Endothelial cell of umbilical vein (primary cell): Measurements from ENCODE around the gene OAS2. TPM values are rescaled to one million over a fixed set of nuclear protein-coding genes. Genes with fewer than 3 reads are reported as not detected.

Experiments
- BruUV-seq: library from RNA; stranded (reverse); fragments of 400-500 nt; replicated peaks from 2 replicates; lab custom pipeline; 2021; lab: Mats Ljungman, UMichigan
- CTCF ChIA-PET: fragments of 300-600, 350-600 bp; sonication (Branson Sonifier 250); formaldehyde crosslinking; loops from one replicate; lab custom pipeline; 2021; ENCODE audit warnings: antibody characterized with exemption, inconsistent platforms; lab: Charles Lee
- POLR2A ChIA-PET: fragments of 300-600, 350-600 bp; sonication (Branson Sonifier 250); formaldehyde crosslinking; loops from one replicate; lab custom pipeline; 2021; ENCODE audit warnings: antibody characterized with exemption, inconsistent platforms; lab: Charles Lee
- DNase-seq: peaks from one replicate; pipeline ENCODE4 v3.0.0-alpha.2; 2011; ENCODE audit warnings: low read depth, low spot score
- FAIRE-seq: peaks from 2 replicates; lab custom pipeline; 2011; peaks lifted over from hg19 to GRCh38; lab: Jason Lieb, UNC
- H2AFZ ChIP-seq: 2 replicates; pipeline ENCODE4 v1.6.0; 2012; ENCODE audit warnings: low read depth, low read length, control low read depth, inconsistent platforms
- H3K27ac ChIP-seq: 2 replicates; pipeline ENCODE4 v1.5.1; 2011; ENCODE audit warnings: low read depth, mild to moderate bottlenecking, control low read depth, low read length, moderate library complexity; ENCODE audit not compliant: insufficient read depth
- H3K27me3 ChIP-seq, 2 experiments: 2 replicates each; pipeline versions ENCODE4 v1.6.0 to v1.6.1; 2011; ENCODE audit warnings: low read length in 2 of 2, mixed read lengths in 1 of 2; ENCODE audit not compliant: control insufficient read depth in 2 of 2, insufficient read depth in 2 of 2
- H3K36me3 ChIP-seq, 2 experiments: 2 replicates in 1 of 2; 3 replicates in 1 of 2; pipeline ENCODE4 v1.5.1; 2011; ENCODE audit warnings: low read length in 2 of 2, mild to moderate bottlenecking in 1 of 2, moderate library complexity in 1 of 2; ENCODE audit not compliant: control insufficient read depth in 2 of 2, insufficient read depth in 2 of 2; ENCODE audit errors: extremely low read depth in 1 of 2
- H3K4me1 ChIP-seq: 3 replicates; pipeline ENCODE4 v1.5.1; 2011; ENCODE audit warnings: mild to moderate bottlenecking, low read length; ENCODE audit not compliant: control insufficient read depth, insufficient read depth; ENCODE audit errors: extremely low read depth
- H3K4me2 ChIP-seq: 2 replicates; pipeline ENCODE4 v1.6.1; 2011; ENCODE audit warnings: low read length, control low read depth, mixed read lengths; ENCODE audit not compliant: insufficient read depth
- H3K4me3 ChIP-seq, 3 experiments: fragments of 200-600 bp in 1 of 3; sonication (generic), shearing (Covaris generic) in 1 of 3; replicated peaks in 1 of 3; 2 replicates each; pipeline ENCODE4 v1.5.1; 2011 to 2016; ENCODE audit warnings: control low read depth in 3 of 3, low read length in 3 of 3, mild to moderate bottlenecking in 2 of 3, inconsistent platforms in 1 of 3, low read depth in 1 of 3, moderate library complexity in 1 of 3; ENCODE audit not compliant: insufficient read depth in 1 of 3
- H3K79me2 ChIP-seq: 2 replicates; pipeline ENCODE4 v1.6.0; 2012; ENCODE audit warnings: low read length, inconsistent platforms; ENCODE audit not compliant: control insufficient read depth, insufficient read depth
- H3K9ac ChIP-seq: replicated peaks from 2 replicates; pipeline ENCODE3; 2011; ENCODE audit warnings: low read length, control low read depth; ENCODE audit not compliant: insufficient read depth; ENCODE audit errors: extremely low read depth
- H3K9me1 ChIP-seq: replicated peaks from 3 replicates; pipeline ENCODE4 v1.6.0; 2011; ENCODE audit warnings: mild to moderate bottlenecking, low read length; ENCODE audit not compliant: control insufficient read depth, insufficient read depth; ENCODE audit errors: extremely low read depth
- H3K9me3 ChIP-seq: replicated peaks from 2 replicates; pipeline ENCODE4 v1.5.1; 2012; ENCODE audit warnings: low read length, inconsistent platforms; ENCODE audit not compliant: control insufficient read depth, insufficient read depth
- H4K20me1 ChIP-seq: replicated peaks from 2 replicates; pipeline ENCODE3; 2011; ENCODE audit warnings: mild to moderate bottlenecking, low read length; ENCODE audit not compliant: control insufficient read depth, insufficient read depth; ENCODE audit errors: extremely low read depth
- EZH2 ChIP-seq: IDR thresholded peaks from 2 replicates; pipeline ENCODE4 v1.6.1; 2012; ENCODE audit warnings: borderline replicate concordance, low read depth, mild to moderate bottlenecking, moderate library complexity, low read length, inconsistent platforms; ENCODE audit not compliant: severe bottlenecking
- FOS ChIP-seq: IDR thresholded peaks from 2 replicates; pipeline ENCODE4 v1.6.1; 2011; ENCODE audit warnings: mild to moderate bottlenecking, low read length, moderate library complexity, borderline replicate concordance; ENCODE audit not compliant: insufficient read depth
- GATA2 ChIP-seq: IDR thresholded peaks from 2 replicates; pipeline ENCODE4 v1.7.0; 2011; ENCODE audit warnings: low read depth, mild to moderate bottlenecking, moderate library complexity, mixed read lengths, low read length; ENCODE audit not compliant: insufficient read length, insufficient read depth
- JUN ChIP-seq: IDR thresholded peaks from 2 replicates; pipeline ENCODE4 v1.6.1; 2011; ENCODE audit warnings: borderline replicate concordance, low read depth; ENCODE audit not compliant: insufficient read length, insufficient read depth
- MYC ChIP-seq: IDR thresholded peaks from one replicate; pipeline ENCODE4 v1.6.1; 2011; ENCODE audit warnings: mild to moderate bottlenecking, low read depth, low read length
- POLR2A ChIP-seq: IDR thresholded peaks from 2 replicates; pipeline ENCODE4 v1.6.1; 2012; ENCODE audit warnings: low read depth, mild to moderate bottlenecking, control low read depth, low read length
- POLR2AphosphoS5 ChIP-seq: IDR thresholded peaks from 2 replicates; pipeline ENCODE4 v1.6.1; 2012; ENCODE audit warnings: low read depth, mild to moderate bottlenecking, control low read depth, low read length, moderate library complexity; ENCODE audit not compliant: insufficient read depth
- dilution Hi-C: fragments of 300-500 bp; cut with MboI; formaldehyde crosslinking; loops from one replicate; pipeline ENCODE4 v1.15.0; 2019; ENCODE audit warnings: low sequenced_read_pairs; ENCODE audit not compliant: extremely low pct_ligation_motif_present
- intact Hi-C: fragments of 100-400 bp; cut with micrococcal nuclease; formaldehyde crosslinking; loops from one replicate; pipeline ENCODE4 v1.10.0; 2022
- polyA plus RNA-seq, 4 experiments: library from polyadenylated mRNA; depleted of rRNA in 3 of 4; stranded (reverse) in 3 of 4; unstranded in 1 of 4; fragments of >200 nt; gene quantifications; 2 replicates each; pipeline versions ENCODE4 v1.2.1 to v1.2.3, GENCODE V29; 2011 to 2012; ENCODE audit warnings: missing spikeins in 1 of 4
- total RNA-seq: library from RNA; stranded (reverse); gene quantifications from 2 replicates; pipeline ENCODE4 v1.2.3, GENCODE V29; 2021
- TF ChIP-seq, protein P1 (sequence below), 2 donors: IDR thresholded peaks; 1 replicate in 1 of 2; 2 replicates in 1 of 2; pipeline ENCODE4 v1.5.1; 2011; ENCODE audit warnings: low read length in 2 of 2, mild to moderate bottlenecking in 2 of 2, moderate library complexity in 2 of 2, control low read depth in 1 of 2, inconsistent platforms in 1 of 2, low read depth in 1 of 2; ENCODE audit not compliant: insufficient read depth in 1 of 2; ENCODE audit errors: extremely low read depth in 1 of 2
- TF ChIP-seq, protein P2 (sequence below): IDR thresholded peaks from 2 replicates; pipeline ENCODE4 v1.6.1; 2011; ENCODE audit not compliant: insufficient read depth, insufficient read length

Gene OAS2
- total and polyA plus RNA-seq, 2 donors (not counting 3 experiments of a cell fraction or from before 2014, with no cell fraction given), result 1.3 to 3.1 TPM

DNA sequence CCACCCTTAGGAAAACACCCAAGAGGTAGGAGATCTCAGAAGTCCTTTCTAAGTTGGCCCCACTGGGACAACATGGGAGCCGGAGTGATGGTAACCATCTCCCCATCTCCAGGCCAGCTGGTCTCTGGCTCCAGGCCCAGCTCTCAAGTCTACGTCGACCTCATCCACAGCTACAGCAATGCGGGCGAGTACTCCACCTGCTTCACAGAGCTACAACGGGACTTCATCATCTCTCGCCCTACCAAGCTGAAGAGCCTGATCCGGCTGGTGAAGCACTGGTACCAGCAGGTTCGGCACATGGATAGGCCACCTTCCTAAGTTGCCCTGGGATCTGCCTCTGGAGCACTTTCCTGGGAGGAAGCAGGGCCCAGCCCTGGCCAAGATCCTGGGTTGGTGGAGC lies 11.0 kb upstream of the OAS2 start:
- H3K79me2 ChIP-seq, result no peaks in the 10 kb centered on the region
- H3K9me3 ChIP-seq, result no peaks in the 10 kb centered on the region
- DNase-seq (no peak), FAIRE-seq (no peak)
- no peak overlapping the region for H3K4me3 ChIP-seq
- no peak for TF ChIP-seq GATA2
- no peak for TF ChIP-seq JUN
- H3K4me2 ChIP-seq, result no peak overlapping the region
- ChIA-PET CTCF (interaction anchor here (3.2 kb wide), 1 partner anchor 26 kb away, joined by 8 read pairs; no protein-coding TSS in a partner anchor), POLR2A (no interaction called here)
- H3K27me3 ChIP-seq, result no peaks in the 10 kb centered on the region
- H3K27ac ChIP-seq, result no peak overlapping the region
- H2AFZ ChIP-seq, result no peak overlapping the region
- no peaks in the 10 kb centered on the region for H3K9me1 ChIP-seq
- intact Hi-C loops, result no loop called here
- H3K36me3 ChIP-seq, result no peaks in the 10 kb centered on the region
- H3K9ac ChIP-seq, result no peak overlapping the region
- H4K20me1 ChIP-seq, result no peaks in the 10 kb centered on the region
- H3K4me1 ChIP-seq, result peaks cover 9% of the 10 kb centered on the region
- no TSS peak for BruUV-seq
- dilution Hi-C loops, result no loop called here

DNA sequence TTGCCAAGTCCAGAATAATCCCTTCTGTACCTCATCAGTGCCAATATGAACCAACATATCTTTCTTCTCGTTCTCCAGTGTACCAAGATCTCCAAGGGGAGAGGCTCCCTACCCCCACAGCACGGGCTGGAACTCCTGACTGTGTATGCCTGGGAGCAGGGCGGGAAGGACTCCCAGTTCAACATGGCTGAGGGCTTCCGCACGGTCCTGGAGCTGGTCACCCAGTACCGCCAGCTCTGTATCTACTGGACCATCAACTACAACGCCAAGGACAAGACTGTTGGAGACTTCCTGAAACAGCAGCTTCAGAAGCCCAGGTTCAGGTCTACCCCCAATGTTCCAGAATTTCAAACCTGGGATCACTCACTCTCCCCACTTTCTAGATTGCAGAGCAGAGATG lies 10.5 kb upstream of the OAS2 start:
- H3K4me1 ChIP-seq, result peaks cover 9% of the 10 kb centered on the region
- no TSS peak for BruUV-seq
- no peaks in the 10 kb centered on the region for H3K79me2 ChIP-seq
- ChIA-PET CTCF (interaction anchor here (3.2 kb wide), 1 partner anchor 25 kb away, joined by 8 read pairs; no protein-coding TSS in a partner anchor), POLR2A (no interaction called here)
- no peaks in the 10 kb centered on the region for H3K36me3 ChIP-seq
- H3K27ac ChIP-seq, result no peak overlapping the region
- no peaks in the 10 kb centered on the region for H3K9me3 ChIP-seq
- H2AFZ ChIP-seq, result no peak overlapping the region
- no peak overlapping the region for H3K9ac ChIP-seq
- no peak for TF ChIP-seq EZH2
- TF ChIP-seq, protein P1, sequence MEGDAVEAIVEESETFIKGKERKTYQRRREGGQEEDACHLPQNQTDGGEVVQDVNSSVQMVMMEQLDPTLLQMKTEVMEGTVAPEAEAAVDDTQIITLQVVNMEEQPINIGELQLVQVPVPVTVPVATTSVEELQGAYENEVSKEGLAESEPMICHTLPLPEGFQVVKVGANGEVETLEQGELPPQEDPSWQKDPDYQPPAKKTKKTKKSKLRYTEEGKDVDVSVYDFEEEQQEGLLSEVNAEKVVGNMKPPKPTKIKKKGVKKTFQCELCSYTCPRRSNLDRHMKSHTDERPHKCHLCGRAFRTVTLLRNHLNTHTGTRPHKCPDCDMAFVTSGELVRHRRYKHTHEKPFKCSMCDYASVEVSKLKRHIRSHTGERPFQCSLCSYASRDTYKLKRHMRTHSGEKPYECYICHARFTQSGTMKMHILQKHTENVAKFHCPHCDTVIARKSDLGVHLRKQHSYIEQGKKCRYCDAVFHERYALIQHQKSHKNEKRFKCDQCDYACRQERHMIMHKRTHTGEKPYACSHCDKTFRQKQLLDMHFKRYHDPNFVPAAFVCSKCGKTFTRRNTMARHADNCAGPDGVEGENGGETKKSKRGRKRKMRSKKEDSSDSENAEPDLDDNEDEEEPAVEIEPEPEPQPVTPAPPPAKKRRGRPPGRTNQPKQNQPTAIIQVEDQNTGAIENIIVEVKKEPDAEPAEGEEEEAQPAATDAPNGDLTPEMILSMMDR (IDR thresholded peaks at IDR 0.05; ENCODE audit: extremely low read depth in 1 of 2, insufficient read depth in 1 of 2, low read depth in 1 of 2, low read length in 2 of 2), result no peak
- TF ChIP-seq POLR2A, result no peak
- TF ChIP-seq, protein P2, sequence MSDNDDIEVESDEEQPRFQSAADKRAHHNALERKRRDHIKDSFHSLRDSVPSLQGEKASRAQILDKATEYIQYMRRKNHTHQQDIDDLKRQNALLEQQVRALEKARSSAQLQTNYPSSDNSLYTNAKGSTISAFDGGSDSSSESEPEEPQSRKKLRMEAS, result no peak
- no peak for TF ChIP-seq MYC
- no peak for TF ChIP-seq JUN
- TF ChIP-seq GATA2, result no peak
- no peak for TF ChIP-seq POLR2AphosphoS5
- no peak for TF ChIP-seq FOS
- FAIRE-seq (no peak), DNase-seq (no peak)
- H3K4me2 ChIP-seq, result no peak overlapping the region
- H4K20me1 ChIP-seq, result no peaks in the 10 kb centered on the region
- intact Hi-C loops (no loop called here), dilution Hi-C loops (no loop called here)
- no peaks in the 10 kb centered on the region for H3K9me1 ChIP-seq
- H3K4me3 ChIP-seq, result no peak overlapping the region
- no peaks in the 10 kb centered on the region for H3K27me3 ChIP-seq
